ENCODE data around the gene SPATA31D1. TPM values are rescaled to one million over a fixed set of nuclear protein-coding genes. Genes with fewer than 3 reads are reported as not detected.

The SPATA31D1 gene
- total and polyA plus RNA-seq, 2 of the 13 experiments (the other 11 are each of a cell fraction or from before 2014, with no cell fraction given), result not detected

- TF ChIP-seq, protein P1, sequence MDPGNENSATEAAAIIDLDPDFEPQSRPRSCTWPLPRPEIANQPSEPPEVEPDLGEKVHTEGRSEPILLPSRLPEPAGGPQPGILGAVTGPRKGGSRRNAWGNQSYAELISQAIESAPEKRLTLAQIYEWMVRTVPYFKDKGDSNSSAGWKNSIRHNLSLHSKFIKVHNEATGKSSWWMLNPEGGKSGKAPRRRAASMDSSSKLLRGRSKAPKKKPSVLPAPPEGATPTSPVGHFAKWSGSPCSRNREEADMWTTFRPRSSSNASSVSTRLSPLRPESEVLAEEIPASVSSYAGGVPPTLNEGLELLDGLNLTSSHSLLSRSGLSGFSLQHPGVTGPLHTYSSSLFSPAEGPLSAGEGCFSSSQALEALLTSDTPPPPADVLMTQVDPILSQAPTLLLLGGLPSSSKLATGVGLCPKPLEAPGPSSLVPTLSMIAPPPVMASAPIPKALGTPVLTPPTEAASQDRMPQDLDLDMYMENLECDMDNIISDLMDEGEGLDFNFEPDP (CRISPR knock-in tag; conservative IDR thresholded peaks at IDR 0.05), result no peak
These were observed 8.0 kb upstream of the SPATA31D1 start (continued) for GRCh38 chr9:81980568-81980967.

GRCh38 chr9:81981883-81982282 lies 6.7 kb upstream of the SPATA31D1 start:
- DNase-seq (ENCODE audit: low spot score) (no peak), FAIRE-seq (no peak), ATAC-seq (no peak)
- Histone ChIP-seq H3K27me3 (ENCODE audit: control insufficient read depth in 1 of 2, insufficient read depth in 2 of 2, low read length in 2 of 2) (no peaks in the 10 kb centered on the region), H4K20me1 (ENCODE audit: insufficient read depth, low read length) (no peaks in the 10 kb centered on the region), H2AFZ (ENCODE audit: low read length) (no peak overlapping the region), H3K4me3 (replicated peaks in 1 of 3; ENCODE audit: insufficient read depth in 1 of 3, low read depth in 2 of 3, low read length in 3 of 3) (no peak overlapping the region), H3K4me2 (ENCODE audit: low read depth, low read length) (no peak overlapping the region), H3K79me2 (ENCODE audit: insufficient read depth, low read length) (no peaks in the 10 kb centered on the region), H3K27ac (ENCODE audit: extremely low read length, insufficient read depth, low read length) (no peak overlapping the region), H3K9ac (ENCODE audit: insufficient read depth, low read depth, low read length) (no peak overlapping the region), H3K4me1 (ENCODE audit: insufficient read depth, low read length) (no peaks in the 10 kb centered on the region), H3K36me3 (replicated peaks in 1 of 2; ENCODE audit: control insufficient read depth in 1 of 2, insufficient read depth in 2 of 2, low read length in 2 of 2) (no peaks in the 10 kb centered on the region), H3K9me3 (ENCODE audit: low read length) (no peaks in the 10 kb centered on the region)
- intact Hi-C loops (cut with micrococcal nuclease; ENCODE audit: unreplicated experiment), result no loop called here
- BruUV-seq (replicated peaks), result no TSS peak
- in situ Hi-C loops (cut with HindIII; ENCODE audit: extremely low pct_ligation_motif_present, low pct_unique_long_range_greater_than_20kb), result no loop called here
- 32% methylated on average over 4 of the region's 4 CpGs for WGBS (ENCODE audit: low lambda C conversion rate)
- TF ChIP-seq, protein P2, sequence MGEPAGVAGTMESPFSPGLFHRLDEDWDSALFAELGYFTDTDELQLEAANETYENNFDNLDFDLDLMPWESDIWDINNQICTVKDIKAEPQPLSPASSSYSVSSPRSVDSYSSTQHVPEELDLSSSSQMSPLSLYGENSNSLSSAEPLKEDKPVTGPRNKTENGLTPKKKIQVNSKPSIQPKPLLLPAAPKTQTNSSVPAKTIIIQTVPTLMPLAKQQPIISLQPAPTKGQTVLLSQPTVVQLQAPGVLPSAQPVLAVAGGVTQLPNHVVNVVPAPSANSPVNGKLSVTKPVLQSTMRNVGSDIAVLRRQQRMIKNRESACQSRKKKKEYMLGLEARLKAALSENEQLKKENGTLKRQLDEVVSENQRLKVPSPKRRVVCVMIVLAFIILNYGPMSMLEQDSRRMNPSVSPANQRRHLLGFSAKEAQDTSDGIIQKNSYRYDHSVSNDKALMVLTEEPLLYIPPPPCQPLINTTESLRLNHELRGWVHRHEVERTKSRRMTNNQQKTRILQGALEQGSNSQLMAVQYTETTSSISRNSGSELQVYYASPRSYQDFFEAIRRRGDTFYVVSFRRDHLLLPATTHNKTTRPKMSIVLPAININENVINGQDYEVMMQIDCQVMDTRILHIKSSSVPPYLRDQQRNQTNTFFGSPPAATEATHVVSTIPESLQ (CRISPR knock-in tag; conservative IDR thresholded peaks at IDR 0.05), result no peak
- no peak for TF ChIP-seq NFE2L2 (IDR thresholded peaks at IDR 0.05; ENCODE audit: low read length)
- TF ChIP-seq EZH2 (conservative IDR thresholded peaks at IDR 0.05; ENCODE audit: low read depth, low read length), result no peak
- TF ChIP-seq, protein P3, sequence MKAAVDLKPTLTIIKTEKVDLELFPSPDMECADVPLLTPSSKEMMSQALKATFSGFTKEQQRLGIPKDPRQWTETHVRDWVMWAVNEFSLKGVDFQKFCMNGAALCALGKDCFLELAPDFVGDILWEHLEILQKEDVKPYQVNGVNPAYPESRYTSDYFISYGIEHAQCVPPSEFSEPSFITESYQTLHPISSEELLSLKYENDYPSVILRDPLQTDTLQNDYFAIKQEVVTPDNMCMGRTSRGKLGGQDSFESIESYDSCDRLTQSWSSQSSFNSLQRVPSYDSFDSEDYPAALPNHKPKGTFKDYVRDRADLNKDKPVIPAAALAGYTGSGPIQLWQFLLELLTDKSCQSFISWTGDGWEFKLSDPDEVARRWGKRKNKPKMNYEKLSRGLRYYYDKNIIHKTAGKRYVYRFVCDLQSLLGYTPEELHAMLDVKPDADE (CRISPR knock-in tag; IDR thresholded peaks at IDR 0.05), result no peak
- no peak for TF ChIP-seq POLR2AphosphoS2 (IDR thresholded peaks at IDR 0.05; ENCODE audit: low read depth, low read length)
- TF ChIP-seq HOXA5 (CRISPR knock-in tag; IDR thresholded peaks at IDR 0.05), result no peak
- TF ChIP-seq PCBP1 (IDR thresholded peaks at IDR 0.05; ENCODE audit: borderline replicate concordance, low read depth, low read length), result no peak
- no peak for TF ChIP-seq DNMT1 (CRISPR knock-in tag; IDR thresholded peaks at IDR 0.05)
- TF ChIP-seq, protein P4, sequence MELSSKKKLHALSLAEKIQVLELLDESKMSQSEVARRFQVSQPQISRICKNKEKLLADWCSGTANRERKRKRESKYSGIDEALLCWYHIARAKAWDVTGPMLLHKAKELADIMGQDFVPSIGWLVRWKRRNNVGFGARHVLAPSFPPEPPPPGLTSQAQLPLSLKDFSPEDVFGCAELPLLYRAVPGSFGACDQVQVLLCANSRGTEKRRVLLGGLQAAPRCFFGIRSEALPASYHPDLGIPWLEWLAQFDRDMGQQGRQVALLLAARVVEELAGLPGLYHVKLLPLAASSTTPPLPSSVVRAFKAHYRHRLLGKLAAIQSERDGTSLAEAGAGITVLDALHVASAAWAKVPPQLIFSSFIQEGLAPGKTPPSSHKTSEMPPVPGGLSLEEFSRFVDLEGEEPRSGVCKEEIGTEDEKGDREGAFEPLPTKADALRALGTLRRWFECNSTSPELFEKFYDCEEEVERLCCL (CRISPR knock-in tag; IDR thresholded peaks at IDR 0.05; ENCODE audit: borderline replicate concordance), result no peak
- no peak for TF ChIP-seq ATF7-NPFF (CRISPR knock-in tag; IDR thresholded peaks at IDR 0.05; ENCODE audit: low read depth)
- no peak for TF ChIP-seq TCF12 (IDR thresholded peaks at IDR 0.05)
- no peak for TF ChIP-seq TCF12 (CRISPR knock-in tag; IDR thresholded peaks at IDR 0.05)
- no peak for TF ChIP-seq ZNF672 (CRISPR knock-in tag; IDR thresholded peaks at IDR 0.05)
- no peak for TF ChIP-seq ZNF605 (CRISPR knock-in tag; IDR thresholded peaks at IDR 0.05)
- CTCF ChIA-PET (ENCODE audit: low intra/inter-chr PET ratio, low total read pairs), result no interaction called here
- POLR2A ChIA-PET, result interaction anchor here (0.7 kb wide), 1 partner anchor 980 kb away, joined by 3 read pairs; no protein-coding TSS in a partner anchor

Data from HepG2 (cell line).